H1 (cell line): Measurements from ENCODE around the gene EPB41L4B. TPM values are rescaled to one million over a fixed set of nuclear protein-coding genes. Genes with fewer than 3 reads are reported as not detected.

Source experiments
- CTBP2 ChIP-seq: IDR thresholded peaks from 2 replicates; pipeline ENCODE4 v1.7.0; 2011; ENCODE audit warnings: borderline replicate concordance, mild to moderate bottlenecking, moderate library complexity, mixed read lengths, low read length; ENCODE audit not compliant: insufficient read depth, insufficient read length
- CTCF ChIP-seq, 3 experiments: IDR thresholded peaks; 1 replicate in 2 of 3; 2 replicates in 1 of 3; pipeline versions ENCODE4 v1.5.1 to v1.6.1; 2011; ENCODE audit warnings: low read length in 3 of 3, mild to moderate bottlenecking in 3 of 3, inconsistent platforms in 2 of 3, low read depth in 1 of 3, moderate library complexity in 1 of 3; ENCODE audit not compliant: insufficient read depth in 1 of 3; ENCODE audit errors: control extremely low read depth in 1 of 3
- GTF2F1 ChIP-seq: IDR thresholded peaks from 2 replicates; pipeline ENCODE4 v1.6.1; 2012; ENCODE audit warnings: low read depth, low read length, improper control_type of control experiment, borderline replicate concordance
- SP2 ChIP-seq: IDR thresholded peaks from 2 replicates; pipeline ENCODE4 v1.6.1; 2012; ENCODE audit warnings: mild to moderate bottlenecking, low read length, inconsistent platforms
- polyA plus RNA-seq, 7 experiments: library from polyadenylated mRNA; depleted of rRNA in 3 of 7; stranded (reverse) in 5 of 7; unstranded in 2 of 7; fragments of >200 nt in 5 of 7; fragments of 200-250 nt in 2 of 7; gene quantifications; 1 replicate in 5 of 7; 2 replicates in 1 of 7; 4 replicates in 1 of 7; pipeline versions ENCODE4 v1.2.1 to v1.2.3, GENCODE V29; 2011 to 2013; ENCODE audit warnings: missing spikeins in 2 of 7, mixed read lengths in 2 of 7
- total RNA-seq: library from RNA; stranded (reverse); fragmentation: NEBNext Ultra II Directional; extraction: Animal tissue kit (Norgen Biotek cat#: 25700); gene quantifications from 2 replicates; pipeline ENCODE4 v1.2.1, GENCODE V29; 2021

EPB41L4B gene
- total and polyA plus RNA-seq, 2 of the 8 experiments (the other 6 are each of a cell fraction or from before 2014, with no cell fraction given), result 11.9 to 25.0 TPM

- no peak for TF ChIP-seq CTCF (IDR thresholded peaks at IDR 0.05; ENCODE audit: control extremely low read depth in 1 of 3, insufficient read depth in 1 of 3, low read depth in 1 of 3, low read length in 3 of 3)
- TF ChIP-seq SP2, result no peak
- no peak for TF ChIP-seq GTF2F1
- TF ChIP-seq CTBP2, result no peak
Measured at GRCh38 chr9:109335121-109335520, 14.3 kb upstream of the EPB41L4B start (continued).
